Heart left ventricle (tissue), 16 donors: Measurements from ENCODE around the gene MYH15. TPM values are rescaled to one million over a fixed set of nuclear protein-coding genes. Genes with fewer than 3 reads are reported as not detected.

Experiments used
- ATAC-seq, 4 donors: fragments of 200-7000 bp; cut with Tn5 transposase; one replicate each; pipeline ENCODE4 v1.9.1; 2020 to 2022; ENCODE audit warnings: moderate library complexity in 4 of 4, mild to moderate bottlenecking in 3 of 4, moderate number of reproducible peaks in 1 of 4
- DNase-seq, 5 donors: peaks; one replicate each; pipeline ENCODE4 v3.0.0-alpha.2; 2020
- H3K27ac ChIP-seq, 12 donors: fragments of 200-600 bp; sonication (generic) in 4 of 12; one replicate each; pipeline versions ENCODE4 v1.5.0 to v1.8.0; 2016 to 2022; ENCODE audit warnings: mild to moderate bottlenecking in 2 of 12
- H3K27me3 ChIP-seq, 9 donors: fragments of 200-600 bp; sonication (generic) in 2 of 9; one replicate each; pipeline versions ENCODE4 v1.5.1 to v1.8.0; 2016 to 2022; ENCODE audit warnings: mild to moderate bottlenecking in 3 of 9
- H3K36me3 ChIP-seq, 9 donors: fragments of 200-600 bp; sonication (generic) in 2 of 9; one replicate each; pipeline versions ENCODE4 v1.5.0 to v1.8.0; 2018 to 2022; ENCODE audit warnings: mild to moderate bottlenecking in 2 of 9
- H3K4me1 ChIP-seq, 12 donors: fragments of 200-600 bp; sonication (generic) in 4 of 12; one replicate each; pipeline versions ENCODE4 v1.5.0 to v1.8.0; 2016 to 2022; ENCODE audit warnings: mild to moderate bottlenecking in 3 of 12
- H3K4me3 ChIP-seq, 12 donors: fragments of 200-600 bp; sonication (generic) in 4 of 12; one replicate each; pipeline versions ENCODE4 v1.5.0 to v1.8.0; 2017 to 2022; ENCODE audit warnings: mild to moderate bottlenecking in 9 of 12, moderate library complexity in 4 of 12
- H3K9me3 ChIP-seq, 12 donors: fragments of 200-600 bp; sonication (generic) in 4 of 12; one replicate each; pipeline versions ENCODE4 v1.5.0 to v1.8.0; 2016 to 2022; ENCODE audit warnings: mild to moderate bottlenecking in 1 of 12
- POLR2A ChIP-seq, 2 donors: fragments of 450-650 bp; IDR thresholded peaks; one replicate each; pipeline ENCODE4 v1.6.1; 2017; ENCODE audit warnings: antibody characterized with exemption in 2 of 2, mild to moderate bottlenecking in 2 of 2, moderate library complexity in 2 of 2
- WGBS, 4 donors: extraction: QIAGEN DNeasy Blood & Tissue Kit in 2 of 4; methylation state at CpG; one replicate each; pipeline versions ENCODE4 v1.1.5 to v1.1.7; 2013 to 2018; 5-methylcytosine and 5-hydroxymethylcytosine counted together
- intact Hi-C, 10 donors: fragments of 100-400 bp; cut with DNase I; formaldehyde crosslinking; loops; one replicate each; pipeline versions ENCODE4 v1.11.1 to v1.14.2; 2022
- polyA plus RNA-seq, 2 donors: library from polyadenylated mRNA; stranded (reverse); fragments of 200-250 nt; gene quantifications; one replicate each; pipeline ENCODE4 v1.2.3, GENCODE V29; 2013
- total RNA-seq, 9 donors: library from RNA; depleted of rRNA in 2 of 9; stranded (reverse); fragments of >200 nt in 2 of 9; fragmentation: NEBNext Ultra II Directional in 3 of 9; extraction: Animal tissue kit (Norgen Biotek cat#: 25700) in 3 of 9; gene quantifications; one replicate each; pipeline versions ENCODE4 v1.1.0 to v1.2.4, GENCODE V29; 2016 to 2023
- TF ChIP-seq, protein P1 (sequence below), 12 donors: fragments of 200-600 bp; sonication (generic) in 4 of 12; IDR thresholded peaks; one replicate each; pipeline versions ENCODE4 v1.5.0 to v1.8.0; 2018 to 2022; ENCODE audit warnings: antibody characterized with exemption in 12 of 12, mild to moderate bottlenecking in 5 of 12
- donor health status: ischemic (EF 13 %, LVEDD 7.1; RV severe dilation, severe dysfunction).
- donor health status: healthy with polysubstance abuse.
- donor health status: DM: no; HTN: yes; CAD: no.
- donor health status: DM: no; HTN: no; CAD: no.
- donor health status: ischemic (EF 25% LVEDD 6.9; RV normal size, moderate dysfunction).
- donor health status: ischemic (EF 25% LVEDD 5.7; RV mildly dilated, moderate dysfunction).
- donor health status: healthy.
- donor health status: DM: yes; HTN: yes; CAD: no.
- donor health status: ischemic (EF 35%, LVEDD 5.7; RV mildly dilated, moderate dysfunction).
- donor health status: nonischemic (EF 11% LVEDD 7.7; RV severe dilation, severe dysfunction).
- donor health status: DM: yes; HTN: yes; CAD: no.
- donor health status: PGD.
- donor health status: ischemic (EF 29% LVEDD 5.4; RV normal size, mild dysfunction).
- donor health status: nonischemic (EF 23%, LVEDD 6.1; RV moderate dilation, normal function).

The MYH15 gene
- total and polyA plus RNA-seq, 11 donors: 0.08 to 1.2 (median 0.27) TPM

DNA sequence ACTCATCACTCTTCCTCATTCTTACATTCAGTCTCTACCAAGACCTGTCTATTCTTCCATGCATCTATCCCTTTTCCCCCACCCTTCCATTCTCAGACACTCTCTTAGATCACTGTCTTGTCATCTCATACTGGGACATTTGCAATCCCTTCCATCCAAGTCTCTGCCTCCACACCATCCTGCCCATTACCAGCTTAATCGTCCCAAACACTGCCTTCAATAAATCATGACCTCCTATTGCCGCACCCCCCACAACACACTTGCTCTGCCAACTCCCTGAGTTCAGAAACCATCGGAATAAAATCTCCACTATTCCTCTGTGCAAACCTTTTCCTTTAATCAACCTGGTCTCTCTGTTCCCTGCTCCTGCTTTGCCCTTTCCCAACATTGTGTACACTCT is 18.9 kb downstream of the MYH15 start:
- TF ChIP-seq POLR2A (IDR thresholded peaks at IDR 0.05): no peak
- TF ChIP-seq, protein P1, sequence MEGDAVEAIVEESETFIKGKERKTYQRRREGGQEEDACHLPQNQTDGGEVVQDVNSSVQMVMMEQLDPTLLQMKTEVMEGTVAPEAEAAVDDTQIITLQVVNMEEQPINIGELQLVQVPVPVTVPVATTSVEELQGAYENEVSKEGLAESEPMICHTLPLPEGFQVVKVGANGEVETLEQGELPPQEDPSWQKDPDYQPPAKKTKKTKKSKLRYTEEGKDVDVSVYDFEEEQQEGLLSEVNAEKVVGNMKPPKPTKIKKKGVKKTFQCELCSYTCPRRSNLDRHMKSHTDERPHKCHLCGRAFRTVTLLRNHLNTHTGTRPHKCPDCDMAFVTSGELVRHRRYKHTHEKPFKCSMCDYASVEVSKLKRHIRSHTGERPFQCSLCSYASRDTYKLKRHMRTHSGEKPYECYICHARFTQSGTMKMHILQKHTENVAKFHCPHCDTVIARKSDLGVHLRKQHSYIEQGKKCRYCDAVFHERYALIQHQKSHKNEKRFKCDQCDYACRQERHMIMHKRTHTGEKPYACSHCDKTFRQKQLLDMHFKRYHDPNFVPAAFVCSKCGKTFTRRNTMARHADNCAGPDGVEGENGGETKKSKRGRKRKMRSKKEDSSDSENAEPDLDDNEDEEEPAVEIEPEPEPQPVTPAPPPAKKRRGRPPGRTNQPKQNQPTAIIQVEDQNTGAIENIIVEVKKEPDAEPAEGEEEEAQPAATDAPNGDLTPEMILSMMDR (IDR thresholded peaks at IDR 0.05): no peak
- 90 to 95% (median 92%) methylated on average over 3 of the region's 3 CpGs for WGBS, 4 donors
- H3K27ac ChIP-seq: no peak overlapping the region
- H3K36me3 ChIP-seq: no peaks in the 10 kb centered on the region
- no peaks in the 10 kb centered on the region for H3K9me3 ChIP-seq
- DNase-seq (no peak), ATAC-seq (no peak)
- no peaks in the 10 kb centered on the region for H3K27me3 ChIP-seq
- H3K4me3 ChIP-seq: no peak overlapping the region
- intact Hi-C loops: loop anchor here in 7 of 10 donors (1.0 to 10.0 kb wide), 5 partner anchors 55 to 423 kb away; no protein-coding TSS in a partner anchor
- peaks cover 0 to 22% (median 5%) of the 10 kb centered on the region in 12 donors for H3K4me1 ChIP-seq

DNA sequence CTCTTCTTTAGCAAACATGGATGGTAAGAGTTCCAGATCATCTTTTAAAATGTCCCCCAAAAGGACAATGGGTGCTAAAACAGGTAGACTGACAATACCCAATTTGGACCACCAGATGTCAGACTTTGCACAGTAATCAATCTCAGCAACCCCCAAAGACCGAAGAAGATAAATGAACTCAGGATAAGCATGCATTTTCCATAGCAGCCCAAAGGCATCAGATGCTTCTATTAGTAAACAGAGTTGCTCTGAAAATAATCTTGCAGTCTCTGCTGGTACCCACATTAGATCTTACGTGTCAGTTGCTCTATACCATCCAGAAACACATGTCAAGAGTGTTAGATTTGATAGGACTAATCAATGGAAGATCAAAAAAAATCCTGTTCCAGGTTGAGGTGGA is 20.6 kb downstream of the MYH15 start:
- Histone ChIP-seq H3K4me3 (no peak overlapping the region), H3K27me3 (no peaks in the 10 kb centered on the region), H3K36me3 (no peaks in the 10 kb centered on the region), H3K9me3 (no peaks in the 10 kb centered on the region), H3K27ac (no peak overlapping the region), H3K4me1 (peaks cover 0 to 22% (median 5%) of the 10 kb centered on the region in 12 donors)
- TF ChIP-seq POLR2A (IDR thresholded peaks at IDR 0.05): no peak
- TF ChIP-seq, protein P1 (IDR thresholded peaks at IDR 0.05): peak; percentile 58 to 83 (median 76)
- 16 to 20% (median 17%) methylated on average over 2 of the region's 2 CpGs for WGBS, 4 donors
- no peak for DNase-seq
- ATAC-seq: peak in 3 of 4 donors; percentile 47 to 64 (median 54)
- intact Hi-C loops: loop anchor here (1.0 to 10.0 kb wide), 8 partner anchors 57 to 1255 kb away; no protein-coding TSS in a partner anchor

DNA sequence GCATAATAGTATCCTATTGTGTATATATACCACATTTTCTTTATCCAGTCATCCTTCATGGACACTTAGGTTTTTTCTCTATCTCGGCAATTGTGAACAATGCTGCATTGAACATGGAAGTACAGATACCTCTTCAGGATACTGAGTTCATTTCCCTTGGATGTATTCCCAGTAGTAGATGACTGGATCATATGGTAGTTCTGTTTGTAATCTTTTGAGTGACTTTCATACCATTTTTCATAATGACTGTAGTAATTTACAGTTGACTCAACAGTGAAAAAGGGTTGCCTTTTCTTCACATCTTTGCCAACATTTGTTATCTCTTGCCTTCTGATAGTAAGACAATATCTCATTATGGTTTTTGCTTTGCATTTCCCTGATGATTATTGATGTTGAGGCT is 21.8 kb downstream of the MYH15 start:
- Histone ChIP-seq H3K27me3 (no peaks in the 10 kb centered on the region), H3K4me1 (peaks cover 0 to 19% (median 5%) of the 10 kb centered on the region in 12 donors), H3K9me3 (no peaks in the 10 kb centered on the region), H3K36me3 (no peaks in the 10 kb centered on the region), H3K4me3 (no peak overlapping the region), H3K27ac (no peak overlapping the region)
- DNase-seq (no peak), ATAC-seq (no peak)
- intact Hi-C loops: loop anchor here in 7 of 10 donors (1.0 to 10.0 kb wide), 5 partner anchors 64 to 1254 kb away; no protein-coding TSS in a partner anchor
- 27 to 56% (median 43%) methylated on average over 1 of the region's 1 CpG for WGBS, 4 donors
- TF ChIP-seq, protein P1 (IDR thresholded peaks at IDR 0.05): no peak
- no peak for TF ChIP-seq POLR2A (IDR thresholded peaks at IDR 0.05)

DNA sequence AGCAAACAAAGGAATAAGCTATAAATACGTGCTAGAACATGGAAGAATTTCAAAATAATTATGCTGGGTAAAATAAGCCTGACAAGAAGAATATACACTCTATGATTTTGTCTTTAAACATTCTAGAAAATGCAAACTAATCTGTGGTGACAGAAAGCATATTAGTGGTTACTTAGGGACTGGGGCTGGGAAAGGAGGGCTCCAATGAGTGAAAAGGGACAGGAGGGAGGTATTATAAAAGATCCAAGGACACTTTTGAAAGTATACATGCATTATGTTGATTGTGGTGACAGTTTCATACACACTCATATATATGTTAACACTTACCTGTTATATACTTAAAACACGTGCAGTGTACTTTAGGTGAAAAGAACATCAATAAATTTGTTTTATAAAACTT is 23.0 kb downstream of the MYH15 start:
- no peaks in the 10 kb centered on the region for H3K36me3 ChIP-seq
- WGBS, 4 donors: 39 to 54% (median 47%) methylated on average over 2 of the region's 2 CpGs
- no peak for ATAC-seq
- no peaks in the 10 kb centered on the region for H3K9me3 ChIP-seq
- H3K4me1 ChIP-seq: peaks cover 0 to 19% (median 5%) of the 10 kb centered on the region in 12 donors
- DNase-seq: no peak
- intact Hi-C loops: loop anchor here in 3 of 10 donors (10.0 kb wide), 4 partner anchors 427 to 1253 kb away; no protein-coding TSS in a partner anchor
- H3K27me3 ChIP-seq: no peaks in the 10 kb centered on the region
- H3K4me3 ChIP-seq: no peak overlapping the region
- TF ChIP-seq, protein P1 (IDR thresholded peaks at IDR 0.05): no peak
- no peak for TF ChIP-seq POLR2A (IDR thresholded peaks at IDR 0.05)
- no peak overlapping the region for H3K27ac ChIP-seq
